GM12878 (cell line): ENCODE measurements around the gene ZNF486. TPM values are rescaled to one million over a fixed set of nuclear protein-coding genes. Genes with fewer than 3 reads are reported as not detected.

Experiments
- ATAC-seq: fragments of 200-7000 bp; cut with Tn5 transposase; 3 replicates; pipeline ENCODE4 v1.9.1; 2020; ENCODE audit warnings: mild to moderate bottlenecking, moderate library complexity
- Bru-seq: library from RNA; stranded (reverse); fragments of 400-500 nt; gene quantifications from one replicate; lab custom pipeline; 2021; lab: Mats Ljungman, UMichigan
- BruChase-seq, 2 experiments: library from RNA; stranded (reverse); fragments of 400-500 nt; gene quantifications; one replicate each; lab custom pipeline; 2021; lab: Mats Ljungman, UMichigan
- BruUV-seq: library from RNA; stranded (reverse); fragments of 400-500 nt; replicated peaks from 2 replicates; lab custom pipeline; 2021; lab: Mats Ljungman, UMichigan
- CTCF ChIA-PET: fragments of 300-600 bp; sonication (Branson Sonifier 250); formaldehyde crosslinking; extraction: SDS; loops from one replicate; lab custom pipeline; 2021; ENCODE audit warnings: inconsistent platforms; lab: Yijun Ruan, JAX
- POLR2A ChIA-PET: fragments of 350-600 bp; formaldehyde crosslinking; extraction: SDS; loops from one replicate; lab custom pipeline; 2021; ENCODE audit warnings: inconsistent platforms; lab: Charles Lee
- RAD21 ChIA-PET: fragments of 300-600 bp; sonication (Branson Sonifier 250); formaldehyde crosslinking; loops from one replicate; lab custom pipeline; 2023; ENCODE audit warnings: antibody characterized with exemption; ENCODE audit not compliant: unreplicated experiment; lab: Charles Lee
- SMC1A ChIA-PET: fragments of 300-600 bp; sonication (Branson Sonifier 250); formaldehyde crosslinking; loops from one replicate; lab custom pipeline; 2023; ENCODE audit not compliant: unreplicated experiment, uncharacterized antibody; lab: Charles Lee
- DNase-seq: peaks from one replicate; pipeline ENCODE4 v3.0.0-alpha.2; 2011; ENCODE audit warnings: low read depth, low spot score
- FAIRE-seq: peaks from 3 replicates; lab custom pipeline; 2011; peaks lifted over from hg19 to GRCh38; lab: Jason Lieb, UNC
- H2AFZ ChIP-seq: 2 replicates; pipeline ENCODE4 v1.6.0; 2011; ENCODE audit warnings: low read depth, low read length, control low read depth; ENCODE audit not compliant: control insufficient read depth
- H3K27ac ChIP-seq: 2 replicates; pipeline ENCODE4 v1.5.1; 2011; ENCODE audit warnings: control low read depth; ENCODE audit not compliant: control insufficient read depth, insufficient read depth
- H3K27me3 ChIP-seq, 2 experiments: replicated peaks in 1 of 2; 2 replicates each; pipeline versions ENCODE4 v1.6.0 to v1.6.1; 2011; ENCODE audit warnings: low read length in 1 of 2; ENCODE audit not compliant: control insufficient read depth in 2 of 2, insufficient read depth in 2 of 2
- H3K36me3 ChIP-seq, 2 experiments: 2 replicates each; pipeline ENCODE4 v1.5.1; 2011; ENCODE audit warnings: low read length in 1 of 2; ENCODE audit not compliant: control insufficient read depth in 2 of 2, insufficient read depth in 2 of 2
- H3K4me1 ChIP-seq: 2 replicates; pipeline ENCODE4 v1.6.1; 2011; ENCODE audit warnings: mild to moderate bottlenecking, low read length, moderate library complexity, mixed read lengths; ENCODE audit not compliant: control insufficient read depth, insufficient read depth
- H3K4me2 ChIP-seq: 2 replicates; pipeline ENCODE4 v1.6.0; 2011; ENCODE audit warnings: control low read depth; ENCODE audit not compliant: control insufficient read depth, insufficient read depth
- H3K4me3 ChIP-seq: fragments of 200-600 bp; sonication (generic); 2 replicates; pipeline ENCODE4 v1.5.1; 2016
- H3K79me2 ChIP-seq: 2 replicates; pipeline ENCODE4 v1.6.0; 2011; ENCODE audit warnings: low read length; ENCODE audit not compliant: control insufficient read depth, insufficient read depth
- H3K9ac ChIP-seq: 2 replicates; pipeline ENCODE4 v1.8.0; 2011; ENCODE audit warnings: low read length, control low read depth, mixed read lengths; ENCODE audit not compliant: control insufficient read depth, insufficient read depth
- H3K9me3 ChIP-seq: replicated peaks from 3 replicates; pipeline ENCODE4 v1.5.1; 2011; ENCODE audit warnings: mild to moderate bottlenecking, low read length; ENCODE audit not compliant: control insufficient read depth, insufficient read depth
- H4K20me1 ChIP-seq: 2 replicates; pipeline ENCODE4 v1.6.0; 2011; ENCODE audit not compliant: control insufficient read depth, insufficient read depth
- NFYB ChIP-seq: IDR thresholded peaks from 2 replicates; pipeline ENCODE4 v1.6.1; 2011; ENCODE audit warnings: low read depth, mild to moderate bottlenecking, low read length, improper control_type of control experiment, moderate library complexity; ENCODE audit not compliant: insufficient read depth
- PBX3 ChIP-seq: IDR thresholded peaks from 2 replicates; pipeline ENCODE4 v1.6.1; 2011; ENCODE audit warnings: mild to moderate bottlenecking, low read depth, low read length, moderate library complexity; ENCODE audit not compliant: insufficient replicate concordance
- PKNOX1 ChIP-seq: fragments of 450-650 bp; IDR thresholded peaks from 2 replicates; pipeline ENCODE4 v1.6.1; 2016; ENCODE audit warnings: mild to moderate bottlenecking
- POLR2A ChIP-seq: IDR thresholded peaks from 2 replicates; pipeline ENCODE4 v1.6.1; 2011; ENCODE audit warnings: low read depth, mild to moderate bottlenecking, low read length
- RBBP5 ChIP-seq: fragments of 200-600 bp; sonication (generic); conservative IDR thresholded peaks from 2 replicates; pipeline ENCODE4 v1.6.1; 2016
- SMAD5 ChIP-seq: IDR thresholded peaks from 2 replicates; pipeline ENCODE4 v1.6.1; 2016; ENCODE audit warnings: antibody characterized with exemption, low read depth
- SP1 ChIP-seq: IDR thresholded peaks from one replicate; pipeline ENCODE4 v1.6.1; 2011; ENCODE audit warnings: low read depth, low read length
- WGBS: methylation state at CpG from one replicate; pipeline ENCODE4 v1.1.6; 2016; ENCODE audit warnings: low lambda C conversion rate; ENCODE audit not compliant: insufficient replicate concordance, insufficient coverage; ENCODE audit errors: missing lambda C conversion rate; 5-methylcytosine and 5-hydroxymethylcytosine counted together
- in situ Hi-C: fragments of 300-500 bp; cut with MboI; formaldehyde crosslinking; loops from 9 replicates; pipeline ENCODE4 v1.14.3; 2018; ENCODE audit warnings: mixed read lengths
- intact Hi-C: fragments of 100-400 bp; cut with micrococcal nuclease; formaldehyde crosslinking; loops from one replicate; pipeline ENCODE4 v1.14.2; 2022; ENCODE audit not compliant: unreplicated experiment
- long read RNA-seq, 2 experiments: library from polyadenylated mRNA; unstranded; transcript quantifications; one replicate each; pipeline ENCODE4 v2.0.0, GENCODE V29; 2019 to 2020
- polyA minus RNA-seq, 3 experiments: library from RNA; depleted of rRNA, polyadenylated mRNA; stranded (reverse); fragments of >200 nt; gene quantifications; 2 replicates each; pipeline ENCODE4 v1.2.3, GENCODE V29; 2011
- polyA plus RNA-seq, 11 experiments: library from polyadenylated mRNA; depleted of rRNA in 4 of 11; unstranded in 6 of 11; stranded (reverse) in 5 of 11; fragments of >200 nt; fragmentation: Nextera tagmentation in 4 of 11; fragmentation: Illumina TruSeq in 1 of 11; extraction: Ambion mirVana in 4 of 11; extraction: Trizol in 1 of 11; gene quantifications; 1 replicate in 1 of 11; 2 replicates in 10 of 11; pipeline versions ENCODE4 v1.2.1 to v1.2.3, GENCODE V29; 2011 to 2016; ENCODE audit warnings: inconsistent platforms in 2 of 11, missing spikeins in 2 of 11, low read depth in 1 of 11
- total RNA-seq, 4 experiments: library from RNA; depleted of rRNA in 3 of 4; stranded (reverse); fragments of >200 nt in 3 of 4; fragmentation: Illumina TruSeq in 1 of 4; extraction: Trizol in 1 of 4; gene quantifications; 2 replicates each; pipeline versions ENCODE4 v1.2.1 to v1.2.3, GENCODE V29; 2013 to 2021

The ZNF486 gene
- total RNA-seq (2013; cell fraction: nucleolus; rRNA removed): 0.84 and 1.0 TPM in 2 replicates
- total RNA-seq (2014; rRNA removed) (0.05 TPM in 1 of 2 replicates, not detected in the other), total RNA-seq (2014; rRNA removed; fragmentation: Illumina TruSeq; extraction: Trizol) (0.04 and 0.18 TPM in 2 replicates), total RNA-seq (2021) (0.13 and 0.35 TPM in 2 replicates), polyA plus RNA-seq (2011; rRNA removed) (1.0 and 1.6 TPM in 2 replicates), polyA plus RNA-seq (2014; fragmentation: Illumina TruSeq; extraction: Trizol) (0.09 TPM in 1 of 2 replicates, not detected in the other), polyA plus RNA-seq (2014; fragmentation: Nextera tagmentation; extraction: Ambion mirVana) (under 1 TPM; 0.02 to 0.03 TPM), polyA plus RNA-seq (2014; rRNA removed) (0.03 and 0.10 TPM in 2 replicates), polyA plus RNA-seq (2016; fragmentation: Nextera tagmentation; extraction: Ambion mirVana) (under 1 TPM; 0.17 to 0.38 TPM), polyA minus RNA-seq (2011; rRNA and poly(A)+ RNA removed) (0.51 and 0.77 TPM in 2 replicates), Bru-seq, nascent RNA (percentile 22 among the genes with signal in this experiment), BruChase-seq, experiment 1, labeled RNA remaining after a 6-hour chase (percentile 12 among the genes with signal in this experiment), BruChase-seq, experiment 2, labeled RNA remaining after a 2-hour chase (percentile 17 among the genes with signal in this experiment)
- 0.35 TPM for polyA plus RNA-seq (2011; ENCODE audit: low read depth)
- 0.72 and 1.1 TPM in 2 replicates for polyA plus RNA-seq (2011; cell fraction: cytosol; rRNA removed)
- polyA plus RNA-seq (2011; cell fraction: nucleus; rRNA removed): 0.45 and 0.53 TPM in 2 replicates
- polyA plus RNA-seq (2012): 0.77 and 0.80 TPM in 2 replicates
- polyA minus RNA-seq (2011; cell fraction: cytosol; rRNA and poly(A)+ RNA removed): 0.42 and 0.67 TPM in 2 replicates
- polyA minus RNA-seq (2011; cell fraction: nucleus; rRNA and poly(A)+ RNA removed): 0.36 and 0.38 TPM in 2 replicates
- long read RNA-seq, experiment 1: 0 reads
- long read RNA-seq, experiment 2, partial matches to known transcripts: 0 of 2 reads
- long read RNA-seq, experiment 2, other reads (novel, unspliced or antisense): 1 of 2 reads

- ChIA-PET RAD21 (no interaction called here), POLR2A (no interaction called here), SMC1A (interaction anchor here (1.0 kb wide), 2 partner anchors 27 to 71 kb away, joined by 3 read pairs; no protein-coding TSS in a partner anchor), CTCF (no interaction called here)
- intact Hi-C loops: no loop called here
- no peaks in the 10 kb centered on the region for H3K27me3 ChIP-seq
- H3K79me2 ChIP-seq: no peaks in the 10 kb centered on the region
- 2% methylated on average over 24 of the region's 25 CpGs for WGBS
- DNase-seq: no peak
- in situ Hi-C loops: no loop called here
- BruUV-seq: no TSS peak
- no peak within 1 kb of the TSS for H3K4me2 ChIP-seq
- no peak within 1 kb of the TSS for H3K9ac ChIP-seq
- no peaks in the 10 kb centered on the region for H3K36me3 ChIP-seq
- no peak; the same call in 2 of the 3 replicates for ATAC-seq
- no peak within 1 kb of the TSS for H3K27ac ChIP-seq
- H3K9me3 ChIP-seq: no peaks in the 10 kb centered on the region; the same call in 1 of the 3 replicates
- no peaks in the 10 kb centered on the region for H3K4me1 ChIP-seq
- H3K4me3 ChIP-seq: peak within 1 kb of the TSS; percentile 20; the same call in 1 of the 2 replicates
- no peaks in the 10 kb centered on the region for H4K20me1 ChIP-seq
- TF ChIP-seq RBBP5 (no peak), PBX3 (peak; percentile 78), POLR2A (peak; percentile 65), NFYB (peak; percentile 67; the same call in 1 of the 2 replicates), SP1 (peak; percentile 18), PKNOX1 (peak; percentile 94), SMAD5 (no peak)
- TF ChIP-seq, all 136 proteins: peak for 5
- H2AFZ ChIP-seq: peak within 1 kb of the TSS; percentile 33
- no peak for FAIRE-seq
Observed at GRCh38 chr19:20167020-20167644, at the start of gene ZNF486. ZNF486 (plus strand) TSS chr19:20167214; CDS start chr19:20167331, 117 bp downstream.
